Measurements from ENCODE around the gene ACTL9. TPM values are rescaled to one million over a fixed set of nuclear protein-coding genes. Genes with fewer than 3 reads are reported as not detected.

The ACTL9 gene
- total RNA-seq, 1 donor from 2014 or later = not detected

- no peaks in the 10 kb centered on the region for H3K9me3 ChIP-seq (ENCODE audit: low read depth)
- no peak overlapping the region for H3K4me3 ChIP-seq
- no peaks in the 10 kb centered on the region for H3K36me3 Mint-ChIP-seq
- peaks cover 13% of the 10 kb centered on the region for H3K27me3 Mint-ChIP-seq (ENCODE audit: insufficient read depth, low read depth)
- H3K27ac ChIP-seq = no peak overlapping the region
- H3K4me1 ChIP-seq = no peaks in the 10 kb centered on the region
- no peak overlapping the region for H3K27ac Mint-ChIP-seq
- no peak for DNase-seq (ENCODE audit: low spot score)
- no peaks in the 10 kb centered on the region for H4K20me1 ChIP-seq (ENCODE audit: low read depth)
- H3K27me3 ChIP-seq = no peaks in the 10 kb centered on the region
- H3K9me3 Mint-ChIP-seq = no peaks in the 10 kb centered on the region
- no peaks in the 10 kb centered on the region for H3K36me3 ChIP-seq
- H2AFZ ChIP-seq (replicated peaks) = no peak overlapping the region
- no peaks in the 10 kb centered on the region for H3K79me2 ChIP-seq (ENCODE audit: low read depth)
- TF ChIP-seq EZH2phosphoT487 (IDR thresholded peaks at IDR 0.05) = no peak
- TF ChIP-seq CTCF (IDR thresholded peaks at IDR 0.05) = no peak
- TF ChIP-seq EZH2 (IDR thresholded peaks at IDR 0.05) = no peak
- H3K4me1 Mint-ChIP-seq = peaks cover 2% of the 10 kb centered on the region
- no peak overlapping the region for H3K4me3 Mint-ChIP-seq
- no peaks in the 10 kb centered on the region for H3F3A ChIP-seq (ENCODE audit: low read depth)
- H3K9ac ChIP-seq = no peak overlapping the region
- no peak overlapping the region for H3K4me2 ChIP-seq
These were observed 36.3 kb downstream of the ACTL9 start for GRCh38 chr19:8662263-8662662.

GRCh38 chr19:8659905-8660304, 38.7 kb downstream of the ACTL9 start:
- Mint-ChIP-seq H3K36me3 (no peaks in the 10 kb centered on the region), H3K4me1 (peaks cover 8% of the 10 kb centered on the region), H3K27ac (no peak overlapping the region), H3K27me3 (ENCODE audit: insufficient read depth, low read depth) (peaks cover 22% of the 10 kb centered on the region), H3K9me3 (no peaks in the 10 kb centered on the region), H3K4me3 (no peak overlapping the region)
- no peaks in the 10 kb centered on the region for H4K20me1 ChIP-seq (ENCODE audit: low read depth)
- H3K4me1 ChIP-seq = no peaks in the 10 kb centered on the region
- TF ChIP-seq CTCF (IDR thresholded peaks at IDR 0.05) = no peak
- no peak for TF ChIP-seq EZH2 (IDR thresholded peaks at IDR 0.05)
- TF ChIP-seq EZH2phosphoT487 (IDR thresholded peaks at IDR 0.05) = no peak
- no peaks in the 10 kb centered on the region for H3K79me2 ChIP-seq (ENCODE audit: low read depth)
- H3K36me3 ChIP-seq = no peaks in the 10 kb centered on the region
- H3K4me2 ChIP-seq = no peak overlapping the region
- H3K9me3 ChIP-seq (ENCODE audit: low read depth) = no peaks in the 10 kb centered on the region
- no peak overlapping the region for H3K4me3 ChIP-seq
- H3K9ac ChIP-seq = no peak overlapping the region
- no peaks in the 10 kb centered on the region for H3K27me3 ChIP-seq
- H3K27ac ChIP-seq = no peak overlapping the region
- no peak for DNase-seq (ENCODE audit: low spot score)
- H2AFZ ChIP-seq (replicated peaks) = no peak overlapping the region
- H3F3A ChIP-seq (ENCODE audit: low read depth) = no peaks in the 10 kb centered on the region

GRCh38 chr19:8657869-8658268, 40.7 kb downstream of the ACTL9 start:
- Mint-ChIP-seq H3K27me3 (ENCODE audit: insufficient read depth, low read depth) (peaks cover 21% of the 10 kb centered on the region), H3K36me3 (no peaks in the 10 kb centered on the region), H3K4me3 (no peak overlapping the region), H3K4me1 (peaks cover 8% of the 10 kb centered on the region), H3K9me3 (no peaks in the 10 kb centered on the region), H3K27ac (peak overlapping the region; percentile 26)
- Histone ChIP-seq H3F3A (ENCODE audit: low read depth) (no peaks in the 10 kb centered on the region), H3K4me1 (no peaks in the 10 kb centered on the region), H3K4me3 (no peak overlapping the region), H3K27ac (no peak overlapping the region), H2AFZ (replicated peaks) (no peak overlapping the region), H4K20me1 (ENCODE audit: low read depth) (no peaks in the 10 kb centered on the region), H3K36me3 (no peaks in the 10 kb centered on the region), H3K79me2 (ENCODE audit: low read depth) (no peaks in the 10 kb centered on the region), H3K27me3 (no peaks in the 10 kb centered on the region), H3K9me3 (ENCODE audit: low read depth) (no peaks in the 10 kb centered on the region), H3K9ac (no peak overlapping the region), H3K4me2 (no peak overlapping the region)
- DNase-seq (ENCODE audit: low spot score) = no peak
- TF ChIP-seq EZH2 (IDR thresholded peaks at IDR 0.05) (no peak), CTCF (IDR thresholded peaks at IDR 0.05) (no peak), EZH2phosphoT487 (IDR thresholded peaks at IDR 0.05) (no peak)

Measured in neural progenitor cell (in vitro differentiated cells).